ENCODE data around the gene P2RX6. TPM values are rescaled to one million over a fixed set of nuclear protein-coding genes. Genes with fewer than 3 reads are reported as not detected.
"Not testable (repeated sequence)": the region's sequence is repeated elsewhere in the genome, so short reads cannot be mapped to it uniquely, and the experiment has no call there.

Gene P2RX6
- total and polyA plus RNA-seq, 2 donors = 0.66 to 0.87 TPM

DNA sequence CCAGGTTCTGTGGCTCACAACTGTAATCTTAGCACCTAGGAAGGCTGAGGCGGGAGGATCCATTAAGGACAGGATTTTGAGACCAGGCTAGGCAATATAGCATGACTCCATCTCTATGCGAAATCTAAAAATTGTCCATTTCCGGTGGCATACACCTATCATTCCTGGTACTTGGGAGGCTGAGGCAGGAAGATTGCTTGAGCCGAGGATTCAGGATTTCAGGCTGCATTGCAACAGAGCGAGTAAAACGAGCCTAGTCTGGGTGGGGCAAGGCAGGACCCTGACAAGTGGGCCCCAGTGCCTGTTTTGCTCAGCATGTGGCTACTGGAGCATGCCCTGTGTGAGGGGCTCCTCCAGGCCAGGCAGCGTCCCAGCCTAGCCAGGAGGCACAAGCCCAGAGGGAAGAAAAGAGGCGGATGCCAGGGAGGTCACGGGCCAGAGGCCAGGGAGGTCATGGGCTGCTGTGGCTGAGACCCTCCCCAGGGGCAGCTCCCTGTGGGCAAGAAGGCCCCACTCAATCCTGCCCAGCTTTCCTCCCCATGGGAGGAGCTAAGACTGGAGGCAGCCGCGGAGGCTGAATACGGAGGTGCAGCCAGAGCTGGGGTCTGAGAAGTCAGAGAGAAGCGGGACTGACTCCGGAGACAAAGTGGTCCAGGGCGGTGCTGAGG is 39.2 kb downstream of the P2RX6 start:
- no peaks in the 10 kb centered on the region for H3K36me3 ChIP-seq (ENCODE audit: control insufficient read depth in 2 of 2, insufficient read depth in 2 of 2, low read length in 1 of 2)
- H3K27me3 ChIP-seq (ENCODE audit: control insufficient read depth in 2 of 2, insufficient read depth in 1 of 2, low read length in 1 of 2) = peaks cover 0 to 5% of the 10 kb centered on the region in 2 donors
- no peaks in the 10 kb centered on the region for H3K9me3 ChIP-seq (ENCODE audit: control insufficient read depth in 2 of 2, insufficient read depth in 1 of 2, low read length in 1 of 2)
- 98% methylated on average over 15 of the region's 15 CpGs for WGBS
- no peak overlapping the region for H3K27ac ChIP-seq (ENCODE audit: low read depth in 1 of 2, low read length in 1 of 2)
- no peak overlapping the region for H3K4me3 ChIP-seq (ENCODE audit: low read length in 2 of 2)
- H3K4me1 ChIP-seq (ENCODE audit: control insufficient read depth in 2 of 2, insufficient read depth in 2 of 2, low read length in 2 of 2) = peaks cover 3 to 24% of the 10 kb centered on the region in 2 donors
- no peak for DNase-seq (ENCODE audit: low read depth in 6 of 9, low spot score in 9 of 9)

DNA sequence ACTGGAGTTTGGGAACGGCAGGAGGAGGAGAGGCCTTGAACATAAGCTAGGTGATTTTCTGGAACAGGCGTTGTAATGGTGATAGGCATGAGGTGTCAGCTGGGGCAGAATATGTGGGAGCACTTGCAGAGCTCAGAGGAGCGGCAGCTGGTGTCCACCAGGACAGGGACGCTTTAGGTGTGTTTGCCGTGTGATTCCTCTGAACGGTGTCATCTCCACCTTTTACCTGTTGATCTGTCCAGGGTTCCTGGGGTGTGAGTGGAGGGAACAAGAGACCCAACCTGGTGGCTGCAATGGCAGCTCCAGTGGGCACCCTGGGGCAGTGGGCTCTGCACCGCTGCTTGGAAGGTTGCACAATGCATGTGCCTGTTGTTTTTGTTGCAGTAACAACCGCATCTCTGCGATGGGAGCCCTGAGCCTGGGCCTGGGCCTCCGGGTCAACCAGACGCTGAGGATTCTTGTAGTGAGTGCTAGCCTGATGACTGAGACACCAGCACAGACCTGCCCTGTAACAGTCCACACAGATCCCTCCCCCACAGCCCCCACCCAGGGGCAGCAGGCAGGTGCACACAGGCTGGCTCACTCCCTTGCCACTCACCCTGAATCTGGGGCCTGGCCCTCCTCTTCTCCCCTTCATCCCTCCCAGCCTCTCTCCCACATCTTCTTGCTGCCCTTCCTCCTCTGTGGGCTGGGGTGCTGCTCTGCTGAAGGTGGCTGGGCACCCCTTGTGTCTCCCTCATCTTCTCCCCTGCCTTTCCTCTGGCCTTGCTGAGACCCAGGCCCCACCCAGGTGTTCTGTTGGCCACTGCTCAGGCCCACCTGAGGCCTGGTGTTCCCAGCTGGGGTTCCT is 40.0 kb downstream of the P2RX6 start:
- Histone ChIP-seq H3K36me3 (ENCODE audit: control insufficient read depth in 2 of 2, insufficient read depth in 2 of 2, low read length in 1 of 2) (no peaks in the 10 kb centered on the region), H3K27ac (ENCODE audit: low read depth in 1 of 2, low read length in 1 of 2) (no peak overlapping the region), H3K9me3 (ENCODE audit: control insufficient read depth in 2 of 2, insufficient read depth in 1 of 2, low read length in 1 of 2) (no peaks in the 10 kb centered on the region), H3K4me3 (ENCODE audit: low read length in 2 of 2) (no peak overlapping the region), H3K4me1 (ENCODE audit: control insufficient read depth in 2 of 2, insufficient read depth in 2 of 2, low read length in 2 of 2) (peaks cover 3 to 24% of the 10 kb centered on the region in 2 donors), H3K27me3 (ENCODE audit: control insufficient read depth in 2 of 2, insufficient read depth in 1 of 2, low read length in 1 of 2) (peaks cover 0 to 5% of the 10 kb centered on the region in 2 donors)
- 98% methylated on average over 11 of the region's 11 CpGs for WGBS
- no peak for DNase-seq (ENCODE audit: low read depth in 6 of 9, low spot score in 9 of 9)

DNA sequence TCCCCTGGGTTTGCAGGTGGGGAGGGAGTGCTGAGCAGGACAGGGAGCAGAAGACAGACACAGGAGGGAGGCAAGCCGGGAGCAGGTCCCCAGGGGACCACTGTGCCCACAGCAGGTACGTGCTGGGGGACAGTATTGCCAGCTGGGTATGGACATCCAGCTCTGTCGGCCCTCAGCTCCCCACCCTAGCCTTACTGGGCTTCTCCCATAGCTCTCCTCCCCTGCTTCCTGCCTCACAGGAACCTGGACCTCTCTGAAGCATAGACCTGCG is 40.5 kb downstream of the P2RX6 start:
- no peak overlapping the region for H3K4me3 ChIP-seq (ENCODE audit: low read length in 2 of 2)

DNA sequence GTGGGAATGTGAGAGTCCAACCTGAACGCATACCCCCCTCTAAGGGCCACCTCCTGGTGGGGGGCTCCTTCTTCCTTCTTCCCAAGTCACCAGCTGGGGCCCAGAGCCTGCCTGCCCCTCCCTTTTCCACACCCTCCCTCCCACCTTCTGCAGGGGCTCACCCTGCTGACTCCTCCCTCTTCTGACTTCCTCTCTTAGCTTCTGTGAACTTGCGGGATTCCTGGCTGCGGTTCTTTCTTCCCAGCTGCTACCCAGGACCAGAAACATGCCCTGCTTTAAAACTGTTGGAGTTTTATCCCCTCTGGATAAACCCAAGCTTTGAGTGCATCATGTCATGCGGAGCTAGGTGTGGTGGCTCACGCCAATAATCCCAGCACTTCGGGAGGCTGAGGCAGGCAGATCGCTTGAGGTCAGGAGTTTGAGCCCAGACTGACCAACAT is 40.9 kb downstream of the P2RX6 start:
- H3K36me3 ChIP-seq (ENCODE audit: control insufficient read depth in 2 of 2, insufficient read depth in 2 of 2, low read length in 1 of 2) = no peaks in the 10 kb centered on the region
- H3K9me3 ChIP-seq (ENCODE audit: control insufficient read depth in 2 of 2, insufficient read depth in 1 of 2, low read length in 1 of 2) = no peaks in the 10 kb centered on the region
- no peak overlapping the region for H3K4me3 ChIP-seq (ENCODE audit: low read length in 2 of 2)
- H3K27me3 ChIP-seq (ENCODE audit: control insufficient read depth in 2 of 2, insufficient read depth in 1 of 2, low read length in 1 of 2) = peaks cover 0 to 5% of the 10 kb centered on the region in 2 donors
- H3K27ac ChIP-seq (ENCODE audit: low read depth in 1 of 2, low read length in 1 of 2) = no peak overlapping the region
- WGBS = 35% methylated on average over 7 of the region's 7 CpGs
- H3K4me1 ChIP-seq (ENCODE audit: control insufficient read depth in 2 of 2, insufficient read depth in 2 of 2, low read length in 2 of 2) = peaks cover 3 to 24% of the 10 kb centered on the region in 2 donors
- DNase-seq (ENCODE audit: low read depth in 6 of 9, low spot score in 9 of 9) = peak in 2 of 9 donors; percentile 30 to 48

More for the DNA sequence above, 40.5 kb downstream of the P2RX6 start:
- no peaks in the 10 kb centered on the region for H3K9me3 ChIP-seq (ENCODE audit: control insufficient read depth in 2 of 2, insufficient read depth in 1 of 2, low read length in 1 of 2)
- DNase-seq (ENCODE audit: low read depth in 6 of 9, low spot score in 9 of 9) = no peak
- 45% methylated on average over 4 of the region's 4 CpGs for WGBS
- H3K4me1 ChIP-seq (ENCODE audit: control insufficient read depth in 2 of 2, insufficient read depth in 2 of 2, low read length in 2 of 2) = peaks cover 3 to 24% of the 10 kb centered on the region in 2 donors
- no peaks in the 10 kb centered on the region for H3K36me3 ChIP-seq (ENCODE audit: control insufficient read depth in 2 of 2, insufficient read depth in 2 of 2, low read length in 1 of 2)
- peaks cover 0 to 5% of the 10 kb centered on the region in 2 donors for H3K27me3 ChIP-seq (ENCODE audit: control insufficient read depth in 2 of 2, insufficient read depth in 1 of 2, low read length in 1 of 2)
- H3K27ac ChIP-seq (ENCODE audit: low read depth in 1 of 2, low read length in 1 of 2) = no peak overlapping the region

DNA sequence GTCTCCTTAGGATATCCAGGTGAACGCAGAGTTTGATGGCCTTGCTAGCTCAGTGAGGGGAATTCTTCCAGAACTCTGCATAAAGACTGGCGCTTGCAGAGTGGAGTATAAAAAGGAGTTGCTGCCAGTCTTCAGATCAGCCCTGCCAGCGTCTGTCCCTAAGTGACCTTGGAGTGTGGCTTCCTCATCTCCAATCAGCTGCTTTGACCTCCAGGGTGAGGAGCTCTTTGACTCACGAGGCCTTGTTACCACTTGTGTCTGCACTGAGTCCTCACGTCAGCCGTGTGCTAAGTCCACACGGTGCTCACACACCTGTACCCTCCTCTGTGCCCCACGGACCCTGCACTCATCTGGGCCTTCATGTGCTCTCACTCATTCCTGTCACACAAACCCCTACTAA is 45.4 kb downstream of the P2RX6 start:
- 94% methylated on average over 7 of the region's 8 CpGs for WGBS
- H3K36me3 ChIP-seq (ENCODE audit: control insufficient read depth in 2 of 2, insufficient read depth in 2 of 2, low read length in 1 of 2); H3K4me3 ChIP-seq (ENCODE audit: low read length in 2 of 2); DNase-seq (ENCODE audit: low read depth in 6 of 9, low spot score in 9 of 9); H3K4me1 ChIP-seq (ENCODE audit: control insufficient read depth in 2 of 2, insufficient read depth in 2 of 2, low read length in 2 of 2); H3K27ac ChIP-seq (ENCODE audit: low read depth in 1 of 2, low read length in 1 of 2); H3K27me3 ChIP-seq (ENCODE audit: control insufficient read depth in 2 of 2, insufficient read depth in 1 of 2, low read length in 1 of 2); H3K9me3 ChIP-seq (ENCODE audit: control insufficient read depth in 2 of 2, insufficient read depth in 1 of 2, low read length in 1 of 2): not testable (repeated sequence)

DNA sequence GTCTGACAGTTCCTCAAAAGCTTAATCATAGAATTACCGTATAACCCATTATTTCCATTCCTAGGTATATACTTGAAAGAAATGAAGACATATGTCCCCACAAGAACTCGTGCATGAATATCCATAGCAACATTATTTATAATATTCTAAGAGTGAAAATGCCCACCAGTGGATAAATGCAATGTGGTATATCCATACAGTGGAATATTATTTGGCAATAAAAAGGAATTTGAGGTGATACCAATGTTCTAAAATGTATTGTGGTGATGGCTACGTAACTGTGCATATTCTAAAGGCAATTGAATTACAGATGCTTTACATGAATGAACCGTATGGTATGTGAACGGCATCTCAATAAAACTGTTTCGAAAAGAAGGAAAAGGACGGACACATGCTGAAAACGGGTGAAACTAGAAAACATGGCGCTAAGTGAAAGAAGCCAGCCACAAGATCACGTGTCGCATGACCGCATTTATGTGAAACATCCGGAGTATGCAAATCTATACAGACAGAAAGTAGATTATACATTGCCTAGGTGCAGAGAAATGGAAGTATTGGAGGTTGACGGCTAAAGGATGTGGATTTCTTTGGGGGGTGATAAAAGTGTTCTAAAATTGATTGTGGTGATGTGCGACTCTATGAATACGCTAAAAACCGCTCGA is 46.8 kb downstream of the P2RX6 start:
- not testable (repeated sequence) for H3K27me3 ChIP-seq (ENCODE audit: control insufficient read depth in 2 of 2, insufficient read depth in 1 of 2, low read length in 1 of 2); H3K9me3 ChIP-seq (ENCODE audit: control insufficient read depth in 2 of 2, insufficient read depth in 1 of 2, low read length in 1 of 2); H3K36me3 ChIP-seq (ENCODE audit: control insufficient read depth in 2 of 2, insufficient read depth in 2 of 2, low read length in 1 of 2); H3K4me3 ChIP-seq (ENCODE audit: low read length in 2 of 2); H3K27ac ChIP-seq (ENCODE audit: low read depth in 1 of 2, low read length in 1 of 2); DNase-seq (ENCODE audit: low read depth in 6 of 9, low spot score in 9 of 9); H3K4me1 ChIP-seq (ENCODE audit: control insufficient read depth in 2 of 2, insufficient read depth in 2 of 2, low read length in 2 of 2)
- 96% methylated on average over 18 of the region's 18 CpGs for WGBS

DNA sequence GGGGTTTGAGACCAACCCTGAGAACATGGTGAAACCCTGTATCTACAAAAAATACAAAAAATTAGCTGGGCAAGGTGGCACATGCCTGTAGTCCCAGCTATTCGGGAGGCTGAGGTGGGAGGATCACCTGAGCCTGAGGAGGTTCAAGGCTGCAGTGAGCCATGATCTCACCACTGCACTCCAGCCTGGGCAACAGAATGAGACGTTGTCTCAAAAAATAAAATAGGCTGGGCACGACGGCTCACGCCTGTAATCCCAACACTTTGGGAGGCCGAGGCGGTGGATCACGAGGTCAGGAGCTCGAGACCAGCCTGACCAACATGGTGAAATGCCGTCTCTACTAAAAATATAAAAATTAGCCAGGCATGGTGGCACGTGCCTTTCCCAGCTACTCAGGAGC is 49.5 kb downstream of the P2RX6 start:
- H3K4me1 ChIP-seq (ENCODE audit: control insufficient read depth in 2 of 2, insufficient read depth in 2 of 2, low read length in 2 of 2); H3K4me3 ChIP-seq (ENCODE audit: low read length in 2 of 2); H3K9me3 ChIP-seq (ENCODE audit: control insufficient read depth in 2 of 2, insufficient read depth in 1 of 2, low read length in 1 of 2); H3K36me3 ChIP-seq (ENCODE audit: control insufficient read depth in 2 of 2, insufficient read depth in 2 of 2, low read length in 1 of 2); H3K27me3 ChIP-seq (ENCODE audit: control insufficient read depth in 2 of 2, insufficient read depth in 1 of 2, low read length in 1 of 2); H3K27ac ChIP-seq (ENCODE audit: low read depth in 1 of 2, low read length in 1 of 2); DNase-seq (ENCODE audit: low read depth in 6 of 9, low spot score in 9 of 9): not testable (repeated sequence)
- 87% methylated on average over 11 of the region's 11 CpGs for WGBS

DNA sequence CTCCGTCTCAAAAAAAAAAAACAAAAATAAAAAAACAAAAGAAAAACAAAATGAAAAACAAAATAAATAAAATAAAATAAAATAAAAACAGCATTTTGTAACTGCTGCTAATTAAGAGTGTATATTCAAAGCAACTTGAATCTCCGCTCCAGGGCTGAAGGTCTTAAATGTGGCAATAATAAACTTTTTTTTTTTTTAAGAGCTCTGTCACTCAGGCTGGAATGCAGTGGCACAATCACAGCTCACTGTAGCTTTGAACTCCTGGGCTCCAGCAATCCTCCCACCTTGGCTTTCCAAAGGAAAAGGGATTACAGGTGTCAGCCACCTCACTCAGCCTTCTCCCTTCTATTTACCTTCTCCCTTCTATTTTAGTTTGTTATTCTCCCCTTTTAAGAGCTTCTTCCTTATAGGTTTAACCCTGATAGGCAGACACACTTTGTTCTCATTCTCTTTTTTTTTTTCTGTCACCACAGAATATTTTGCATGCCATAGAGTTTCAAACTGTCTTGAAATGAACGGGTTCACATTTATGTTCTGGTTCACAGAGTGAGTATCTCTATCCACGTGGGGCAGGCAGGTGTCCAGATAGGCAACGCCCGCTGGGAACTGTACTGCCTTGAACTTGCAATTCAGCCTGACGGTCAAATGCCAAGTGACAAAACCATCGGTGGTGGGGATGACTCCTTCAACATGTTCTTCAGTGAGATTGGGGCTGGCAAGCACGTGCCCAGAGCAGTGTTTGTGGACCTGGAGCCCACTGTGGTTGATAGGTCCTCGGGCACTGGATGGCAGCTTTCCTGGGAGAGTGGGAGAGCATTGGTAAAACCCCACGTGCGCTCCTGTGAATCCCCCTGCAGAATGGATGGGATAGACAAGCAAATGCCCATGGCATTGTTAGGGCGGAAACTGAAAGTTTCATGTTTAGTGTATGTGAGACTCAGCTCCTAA is 50.2 kb downstream of the P2RX6 start:
- peaks cover 0 to 2% of the 10 kb centered on the region in 2 donors for H3K27me3 ChIP-seq (ENCODE audit: control insufficient read depth in 2 of 2, insufficient read depth in 1 of 2, low read length in 1 of 2)
- H3K4me1 ChIP-seq (ENCODE audit: control insufficient read depth in 2 of 2, insufficient read depth in 2 of 2, low read length in 2 of 2) = no peaks in the 10 kb centered on the region
- no peak for DNase-seq (ENCODE audit: low read depth in 6 of 9, low spot score in 9 of 9)
- no peak overlapping the region for H3K4me3 ChIP-seq (ENCODE audit: low read length in 2 of 2)
- H3K36me3 ChIP-seq (ENCODE audit: control insufficient read depth in 2 of 2, insufficient read depth in 2 of 2, low read length in 1 of 2) = no peaks in the 10 kb centered on the region
- H3K27ac ChIP-seq (ENCODE audit: low read depth in 1 of 2, low read length in 1 of 2) = no peak overlapping the region
- WGBS = 78% methylated on average over 13 of the region's 13 CpGs
- H3K9me3 ChIP-seq (ENCODE audit: control insufficient read depth in 2 of 2, insufficient read depth in 1 of 2, low read length in 1 of 2) = no peaks in the 10 kb centered on the region
